Pons (tissue), 1 donor: ENCODE data around the gene ASH1L.
A peak's percentile ranks its signal among the peaks of the same experiment; 100 is the strongest.
"Not testable (repeated sequence)": the region's sequence is repeated elsewhere in the genome, so short reads cannot be mapped to it uniquely, and the experiment has no call there.

ENCODE experiments used
- DNase-seq: peaks from one replicate; pipeline ENCODE4 v3.0.0-alpha.2; 2016; ENCODE audit warnings: low spot score

ASH1L gene

GRCh38 chr1:155451199-155451598 is 111.4 kb downstream of the ASH1L start:
- DNase-seq, result no peak

- DNase-seq, result not testable (repeated sequence)
These were observed 120.2 kb downstream of the ASH1L start for GRCh38 chr1:155442431-155442830.

GRCh38 chr1:155437405-155437804 is 125.2 kb downstream of the ASH1L start:
- DNase-seq, result no peak

- not testable (repeated sequence) for DNase-seq
These were observed 128.7 kb downstream of the ASH1L start for GRCh38 chr1:155433831-155434389.

- not testable (repeated sequence) for DNase-seq
These were observed 129.3 kb downstream of the ASH1L start for GRCh38 chr1:155433128-155433830.

- DNase-seq, result no peak
These were observed 138.5 kb downstream of the ASH1L start for GRCh38 chr1:155424091-155424490.

- no peak for DNase-seq
These were observed 141.8 kb downstream of the ASH1L start for GRCh38 chr1:155420788-155421187.

GRCh38 chr1:155411840-155412239 is 150.8 kb downstream of the ASH1L start:
- DNase-seq, result not testable (repeated sequence)

GRCh38 chr1:155410931-155411330 is 151.7 kb downstream of the ASH1L start:
- no peak for DNase-seq

- no peak for DNase-seq
These were observed 165.6 kb downstream of the ASH1L start for GRCh38 chr1:155396874-155397476.

- peak; percentile 59 for DNase-seq
These were observed 169.6 kb downstream of the ASH1L start for GRCh38 chr1:155392898-155393411.

- no peak for DNase-seq
These were observed 172.8 kb downstream of the ASH1L start for GRCh38 chr1:155389826-155390225.

GRCh38 chr1:155385836-155386235 is 176.8 kb downstream of the ASH1L start:
- DNase-seq, result not testable (repeated sequence)

GRCh38 chr1:155383406-155383805 is 179.2 kb downstream of the ASH1L start:
- DNase-seq, result no peak

GRCh38 chr1:155379631-155380090 is 182.9 kb downstream of the ASH1L start:
- DNase-seq, result peak; percentile 54

GRCh38 chr1:155379180-155379579 is 183.4 kb downstream of the ASH1L start:
- DNase-seq, result peak; percentile 7

- DNase-seq, result no peak
These were observed 202.6 kb downstream of the ASH1L start for GRCh38 chr1:155360051-155360450.

GRCh38 chr1:155352631-155353030 is 210.0 kb downstream of the ASH1L start:
- no peak for DNase-seq

GRCh38 chr1:155342842-155343241 is 219.8 kb downstream of the ASH1L start:
- no peak for DNase-seq

GRCh38 chr1:155339515-155340097 is 223.0 kb downstream of the ASH1L start:
- no peak for DNase-seq

- no peak for DNase-seq
These were observed 227.6 kb downstream of the ASH1L start for GRCh38 chr1:155334962-155335361.

GRCh38 chr1:155329980-155330598 is 232.5 kb downstream of the ASH1L start:
- DNase-seq, result no peak
